GM19099 (cell line): ENCODE results near the gene STBD1.

Experiments used
- POLR2A ChIP-seq: IDR thresholded peaks from 3 replicates; pipeline ENCODE4 v1.6.1; 2011; ENCODE audit warnings: low read depth; ENCODE audit not compliant: insufficient read length; ENCODE audit errors: extremely low read depth

STBD1 gene

GRCh38 chr4:76305971-76306881, at the start of gene STBD1:
STBD1 (plus strand) TSS chr4:76306733; CDS start chr4:76306770, 37 bp downstream.
- TF ChIP-seq POLR2A: no peak

- no peak for TF ChIP-seq POLR2A
Observed at GRCh38 chr4:76256968-76257367, 49.6 kb upstream of the STBD1 start.

GRCh38 chr4:76257824-76258223, 48.7 kb upstream of the STBD1 start:
- no peak for TF ChIP-seq POLR2A

- TF ChIP-seq POLR2A: no peak
Observed at GRCh38 chr4:76260571-76260970, 46.0 kb upstream of the STBD1 start.

GRCh38 chr4:76265631-76266218, 40.8 kb upstream of the STBD1 start:
- no peak for TF ChIP-seq POLR2A

- TF ChIP-seq POLR2A: no peak
Observed at GRCh38 chr4:76266627-76267026, 39.9 kb upstream of the STBD1 start.

GRCh38 chr4:76267811-76268210, 38.7 kb upstream of the STBD1 start:
- TF ChIP-seq POLR2A: no peak

- TF ChIP-seq POLR2A: no peak
Observed at GRCh38 chr4:76270244-76271175, 36.0 kb upstream of the STBD1 start.

- no peak for TF ChIP-seq POLR2A
Observed at GRCh38 chr4:76271248-76271647, 35.3 kb upstream of the STBD1 start.

GRCh38 chr4:76272073-76272472, 34.5 kb upstream of the STBD1 start:
- TF ChIP-seq POLR2A: no peak

- no peak for TF ChIP-seq POLR2A
Observed at GRCh38 chr4:76272582-76272981, 34.0 kb upstream of the STBD1 start.

GRCh38 chr4:76272999-76273398, 33.5 kb upstream of the STBD1 start:
- TF ChIP-seq POLR2A: no peak

GRCh38 chr4:76275486-76276124, 30.9 kb upstream of the STBD1 start:
- TF ChIP-seq POLR2A: no peak

- TF ChIP-seq POLR2A: no peak
Observed at GRCh38 chr4:76276813-76277212, 29.7 kb upstream of the STBD1 start.

- TF ChIP-seq POLR2A: no peak
Observed at GRCh38 chr4:76277667-76278066, 28.9 kb upstream of the STBD1 start.
